ENCODE results near the gene ZNF778.
A peak's percentile ranks its signal among the peaks of the same experiment; 100 is the strongest.

The ZNF778 gene

DNA sequence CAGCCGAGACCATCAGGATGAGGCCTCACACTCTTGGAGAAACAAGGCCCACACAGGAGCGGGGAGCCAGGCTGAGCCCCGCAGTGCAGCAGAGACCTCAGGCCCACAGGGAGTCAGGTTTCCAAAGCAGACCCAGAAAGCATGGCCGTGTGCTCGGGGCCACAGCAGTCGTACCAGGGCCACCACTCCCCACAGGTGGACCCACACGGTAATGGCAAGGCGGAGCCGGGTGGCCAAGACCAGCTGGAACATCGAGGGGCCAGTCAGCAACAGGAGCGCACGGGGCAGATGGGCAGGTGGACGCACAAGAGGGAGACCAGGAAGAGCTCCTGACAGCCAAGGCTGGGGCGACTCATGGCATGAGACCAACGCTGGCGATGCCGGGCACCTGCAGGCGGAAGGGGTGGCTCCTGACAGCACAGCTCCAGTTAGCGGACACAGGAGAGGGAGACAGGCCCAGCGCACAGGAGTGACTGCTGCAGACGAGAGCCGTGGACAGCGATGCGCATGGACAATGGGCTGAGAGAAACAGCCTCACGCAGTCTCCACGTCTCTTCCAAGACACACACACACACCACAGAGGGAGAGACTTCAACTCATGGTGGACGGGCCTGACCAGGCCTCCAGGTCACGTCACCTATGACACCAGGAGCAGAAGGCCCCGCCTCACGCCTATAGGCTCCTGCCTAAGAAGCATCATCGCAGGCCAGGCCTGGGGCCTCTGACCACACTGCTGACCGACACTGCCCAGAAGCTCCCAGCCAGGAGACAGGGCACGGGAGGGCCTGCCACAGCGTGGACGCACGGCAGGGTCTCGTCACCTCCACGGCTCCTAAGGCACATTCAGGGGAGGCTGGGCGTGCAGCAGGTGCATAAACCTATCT, 58.6 kb downstream of the ZNF778 start (continued):
- TF ChIP-seq ZNF248 (tag by site-specific recombination; IDR thresholded peaks at IDR 0.05) (no peak), GFI1B (tag by site-specific recombination; IDR thresholded peaks at IDR 0.05) (no peak)

GRCh38 chr16:89277049-89277448, 59.5 kb downstream of the ZNF778 start:
- Histone ChIP-seq H3K27ac (ENCODE audit: extremely low read depth, low read depth, low read length) (no peak overlapping the region), H3K4me3 (ENCODE audit: low read depth, low read length) (no peak overlapping the region), H3K36me3 (ENCODE audit: control insufficient read depth in 2 of 2, insufficient read depth in 1 of 2, low read length in 2 of 2) (peaks cover 0 to 87% of the 10 kb centered on the region in 2 experiments; a peak in 2 of 3 replicates), H3K4me1 (ENCODE audit: control insufficient read depth, insufficient read depth, low read length) (no peaks in the 10 kb centered on the region), H3K9me3 (ENCODE audit: control insufficient read depth, insufficient read depth, low read depth, low read length) (no peaks in the 10 kb centered on the region)
- ChIA-PET POLR2A (no interaction called here), CTCF (no interaction called here)
- TF ChIP-seq ZBTB10 (tag by site-specific recombination; IDR thresholded peaks at IDR 0.05) (no peak), ZNF404 (tag by site-specific recombination; IDR thresholded peaks at IDR 0.05) (no peak), ZNF600 (tag by site-specific recombination; IDR thresholded peaks at IDR 0.05) (no peak)
- TF ChIP-seq, protein P1, sequence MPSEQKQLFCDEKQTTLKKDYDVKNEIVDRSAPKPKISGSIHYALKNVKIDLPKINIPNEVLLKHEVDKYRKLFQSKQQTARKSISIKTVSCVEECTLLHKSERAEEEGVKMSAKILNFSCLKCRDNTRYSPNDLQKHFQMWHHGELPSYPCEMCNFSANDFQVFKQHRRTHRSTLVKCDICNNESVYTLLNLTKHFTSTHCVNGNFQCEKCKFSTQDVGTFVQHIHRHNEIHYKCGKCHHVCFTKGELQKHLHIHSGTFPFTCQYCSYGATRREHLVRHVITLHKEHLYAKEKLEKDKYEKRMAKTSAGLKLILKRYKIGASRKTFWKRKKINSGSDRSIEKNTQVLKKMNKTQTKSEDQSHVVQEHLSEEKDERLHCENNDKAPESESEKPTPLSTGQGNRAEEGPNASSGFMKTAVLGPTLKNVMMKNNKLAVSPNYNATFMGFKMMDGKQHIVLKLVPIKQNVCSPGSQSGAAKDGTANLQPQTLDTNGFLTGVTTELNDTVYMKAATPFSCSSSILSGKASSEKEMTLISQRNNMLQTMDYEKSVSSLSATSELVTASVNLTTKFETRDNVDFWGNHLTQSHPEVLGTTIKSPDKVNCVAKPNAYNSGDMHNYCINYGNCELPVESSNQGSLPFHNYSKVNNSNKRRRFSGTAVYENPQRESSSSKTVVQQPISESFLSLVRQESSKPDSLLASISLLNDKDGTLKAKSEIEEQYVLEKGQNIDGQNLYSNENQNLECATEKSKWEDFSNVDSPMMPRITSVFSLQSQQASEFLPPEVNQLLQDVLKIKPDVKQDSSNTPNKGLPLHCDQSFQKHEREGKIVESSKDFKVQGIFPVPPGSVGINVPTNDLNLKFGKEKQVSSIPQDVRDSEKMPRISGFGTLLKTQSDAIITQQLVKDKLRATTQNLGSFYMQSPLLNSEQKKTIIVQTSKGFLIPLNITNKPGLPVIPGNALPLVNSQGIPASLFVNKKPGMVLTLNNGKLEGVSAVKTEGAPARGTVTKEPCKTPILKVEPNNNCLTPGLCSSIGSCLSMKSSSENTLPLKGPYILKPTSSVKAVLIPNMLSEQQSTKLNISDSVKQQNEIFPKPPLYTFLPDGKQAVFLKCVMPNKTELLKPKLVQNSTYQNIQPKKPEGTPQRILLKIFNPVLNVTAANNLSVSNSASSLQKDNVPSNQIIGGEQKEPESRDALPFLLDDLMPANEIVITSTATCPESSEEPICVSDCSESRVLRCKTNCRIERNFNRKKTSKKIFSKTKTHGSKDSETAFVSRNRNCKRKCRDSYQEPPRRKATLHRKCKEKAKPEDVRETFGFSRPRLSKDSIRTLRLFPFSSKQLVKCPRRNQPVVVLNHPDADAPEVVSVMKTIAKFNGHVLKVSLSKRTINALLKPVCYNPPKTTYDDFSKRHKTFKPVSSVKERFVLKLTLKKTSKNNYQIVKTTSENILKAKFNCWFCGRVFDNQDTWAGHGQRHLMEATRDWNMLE (tag by site-specific recombination; conservative IDR thresholded peaks at IDR 0.05; ENCODE audit: low read depth): no peak

DNA sequence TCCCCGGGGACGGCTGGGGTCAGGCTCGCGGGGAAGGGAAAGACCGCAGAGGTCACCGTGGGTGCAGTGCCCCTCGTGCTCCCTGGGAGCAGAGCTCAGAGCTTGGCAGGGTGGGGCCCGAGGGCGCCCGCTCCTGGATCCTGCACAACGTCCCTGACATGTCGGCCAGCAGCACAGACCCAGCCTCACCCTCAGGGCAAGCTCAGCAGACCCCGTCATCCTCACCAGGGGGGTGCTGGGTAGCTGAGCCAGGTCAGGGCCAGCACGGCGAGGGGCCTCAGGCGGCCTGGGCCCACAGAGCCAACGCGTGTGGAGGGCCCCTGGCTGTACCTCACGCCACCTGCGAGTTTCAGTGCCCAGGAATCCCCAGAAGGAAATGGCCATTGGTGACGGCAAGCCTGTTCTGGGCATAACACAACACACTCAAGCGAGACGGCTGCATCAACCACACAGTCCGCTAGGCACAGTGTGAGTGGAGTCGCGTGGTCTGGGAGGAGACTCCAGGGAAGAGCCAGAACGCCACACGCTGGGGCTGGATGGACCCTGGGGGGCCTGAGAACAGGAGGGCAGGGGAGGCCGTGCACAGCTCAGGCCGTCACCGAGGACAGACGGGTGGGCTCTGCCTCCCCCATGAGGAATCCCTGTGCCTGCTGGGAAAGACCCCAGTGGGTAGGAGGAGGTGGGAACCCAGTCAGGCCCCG, 60.3 kb downstream of the ZNF778 start:
- H3K4me1 ChIP-seq (ENCODE audit: control insufficient read depth, insufficient read depth, low read length): no peaks in the 10 kb centered on the region
- ChIA-PET POLR2A (no interaction called here), CTCF (interaction anchor here (1.6 kb wide), 1 partner anchor 12 kb away, joined by 6 read pairs; no protein-coding TSS in a partner anchor)
- H3K9me3 ChIP-seq (ENCODE audit: control insufficient read depth, insufficient read depth, low read depth, low read length): no peaks in the 10 kb centered on the region
- H3K27ac ChIP-seq (ENCODE audit: extremely low read depth, low read depth, low read length): 0 out of 2 replicates have a peak overlapping the region, but pooled peaks have one; percentile 3
- H3K36me3 ChIP-seq (ENCODE audit: control insufficient read depth in 2 of 2, insufficient read depth in 1 of 2, low read length in 2 of 2): peaks cover 0 to 88% of the 10 kb centered on the region in 2 experiments; a peak in 2 of 3 replicates
- no peak overlapping the region for H3K4me3 ChIP-seq (ENCODE audit: low read depth, low read length)
- no peak for TF ChIP-seq ZNF223 (tag by site-specific recombination; IDR thresholded peaks at IDR 0.05)
- no peak for TF ChIP-seq MYNN (tag by site-specific recombination; IDR thresholded peaks at IDR 0.05; ENCODE audit: borderline replicate concordance)
- TF ChIP-seq ZNF10 (tag by site-specific recombination; IDR thresholded peaks at IDR 0.05): no peak
- TF ChIP-seq, protein P2, sequence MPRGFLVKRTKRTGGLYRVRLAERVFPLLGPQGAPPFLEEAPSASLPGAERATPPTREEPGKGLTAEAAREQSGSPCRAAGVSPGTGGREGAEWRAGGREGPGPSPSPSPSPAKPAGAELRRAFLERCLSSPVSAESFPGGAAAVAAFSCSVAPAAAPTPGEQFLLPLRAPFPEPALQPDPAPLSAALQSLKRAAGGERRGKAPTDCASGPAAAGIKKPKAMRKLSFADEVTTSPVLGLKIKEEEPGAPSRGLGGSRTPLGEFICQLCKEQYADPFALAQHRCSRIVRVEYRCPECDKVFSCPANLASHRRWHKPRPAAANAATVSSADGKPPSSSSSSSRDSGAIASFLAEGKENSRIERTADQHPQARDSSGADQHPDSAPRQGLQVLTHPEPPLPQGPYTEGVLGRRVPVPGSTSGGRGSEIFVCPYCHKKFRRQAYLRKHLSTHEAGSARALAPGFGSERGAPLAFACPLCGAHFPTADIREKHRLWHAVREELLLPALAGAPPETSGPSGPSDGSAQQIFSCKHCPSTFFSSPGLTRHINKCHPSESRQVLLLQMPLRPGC (tag by site-specific recombination; IDR thresholded peaks at IDR 0.05): no peak
- no peak for TF ChIP-seq ZNF366 (tag by site-specific recombination; conservative IDR thresholded peaks at IDR 0.05)
- TF ChIP-seq ZNF521 (tag by site-specific recombination; IDR thresholded peaks at IDR 0.05): no peak
- TF ChIP-seq ZNF585B (tag by site-specific recombination; IDR thresholded peaks at IDR 0.05): no peak
- TF ChIP-seq GLIS2 (tag by site-specific recombination; IDR thresholded peaks at IDR 0.05): peak; percentile 21; the same call in 1 of the 2 replicates
- TF ChIP-seq ZSCAN23 (tag by site-specific recombination; IDR thresholded peaks at IDR 0.05): no peak
- no peak for TF ChIP-seq ZNF112 (tag by site-specific recombination; IDR thresholded peaks at IDR 0.05)
- no peak for TF ChIP-seq TRIM28 (IDR thresholded peaks at IDR 0.05; ENCODE audit: borderline replicate concordance, low read length)
- no peak for TF ChIP-seq ZNF658 (tag by site-specific recombination; IDR thresholded peaks at IDR 0.05)
- TF ChIP-seq ZNF155 (tag by site-specific recombination; IDR thresholded peaks at IDR 0.05): no peak
- TF ChIP-seq ZNF157 (tag by site-specific recombination; IDR thresholded peaks at IDR 0.05): no peak
- TF ChIP-seq ZNF211 (tag by site-specific recombination; IDR thresholded peaks at IDR 0.05; ENCODE audit: low read depth): no peak
- no peak for TF ChIP-seq ZNF626 (tag by site-specific recombination; IDR thresholded peaks at IDR 0.05)
- peak; percentile 72 for TF ChIP-seq ZNF600 (tag by site-specific recombination; IDR thresholded peaks at IDR 0.05)
- no peak for TF ChIP-seq ZNF423 (tag by site-specific recombination; IDR thresholded peaks at IDR 0.05)
